HEK293T (cell line): ENCODE results near the gene NET1.

Experiments used
- BHLHE40 ChIP-seq: fragments of 450-650 bp; IDR thresholded peaks from 2 replicates; pipeline ENCODE4 v1.6.1; 2016; ENCODE audit warnings: mild to moderate bottlenecking, moderate library complexity, borderline replicate concordance
- ELF4 ChIP-seq: fragments of 450-650 bp; IDR thresholded peaks from 2 replicates; pipeline ENCODE4 v1.6.1; 2017; ENCODE audit warnings: antibody characterized with exemption
- SP1 ChIP-seq: fragments of 450-650 bp; IDR thresholded peaks from 2 replicates; pipeline ENCODE4 v1.6.1; 2017

- no peak for TF ChIP-seq ELF4
- no peak for TF ChIP-seq SP1
- TF ChIP-seq BHLHE40: no peak
Measured at GRCh38 chr10:5402798-5403197, 9.6 kb upstream of the NET1 start.
